AML-193 (cell line): Measurements from ENCODE around the gene TRIM6.
"Not testable (repeated sequence)": the region's sequence is repeated elsewhere in the genome, so short reads cannot be mapped to it uniquely, and the experiment has no call there.

Experiments used
- DNase-seq, 2 experiments: peaks; one replicate each; lab custom pipeline; 2025; lab: John Stamatoyannopoulos, UW

TRIM6 gene

DNA sequence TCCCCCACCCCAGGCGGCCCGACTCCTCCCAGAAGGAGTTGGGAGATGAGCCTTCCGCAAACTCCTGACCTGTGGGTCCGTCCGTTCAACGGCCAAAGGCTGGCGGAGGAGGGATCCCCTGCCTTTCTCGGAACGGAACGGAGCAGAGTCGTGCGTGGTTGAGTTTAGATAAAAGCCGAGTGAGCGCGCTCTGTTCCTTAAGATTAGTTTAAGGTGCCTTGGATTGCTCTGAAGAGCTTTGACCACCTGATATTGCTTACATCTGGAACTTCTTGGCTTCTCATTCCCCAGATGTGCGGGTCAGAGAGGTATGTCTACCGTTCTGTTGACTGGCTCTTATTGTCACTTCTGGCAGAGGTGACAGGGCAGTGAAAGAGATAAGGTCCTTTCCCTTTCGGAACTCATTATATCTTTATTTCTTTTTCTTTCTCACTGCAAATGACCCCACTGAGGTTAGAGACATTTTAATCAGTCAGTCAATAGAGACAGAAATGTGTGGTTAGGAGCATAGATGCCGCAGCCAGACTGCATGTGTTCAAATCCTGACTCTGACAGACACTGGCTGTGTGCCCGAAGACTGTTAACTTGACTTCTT is at the start of gene TRIM6:
TSS of gene TRIM6 (plus strand) at position 31 of the 595 bp plus-strand sequence. CDS start at position 292, 261 bp downstream.
- peak; percentile 51 to 55 for DNase-seq

- no peak for DNase-seq
These were observed 48.5 kb upstream of the TRIM6 start for GRCh38 chr11:5547982-5548381.

GRCh38 chr11:5548440-5548839 is 48.0 kb upstream of the TRIM6 start, which contains the start of gene OR52H1:
TSS of gene OR52H1 (minus strand) at chr11:5548540. CDS start at chr11:5545505, 3,035 bp downstream.
- no peak for DNase-seq

GRCh38 chr11:5550440-5551095 is 45.9 kb upstream of the TRIM6 start:
- DNase-seq: no peak

GRCh38 chr11:5553343-5553742 is 43.1 kb upstream of the TRIM6 start:
- peak; percentile 39 to 53 for DNase-seq

GRCh38 chr11:5556596-5557188 is 39.7 kb upstream of the TRIM6 start:
- no peak for DNase-seq

GRCh38 chr11:5557751-5558150 is 38.7 kb upstream of the TRIM6 start:
- DNase-seq: no peak

GRCh38 chr11:5564259-5565019 is 32.0 kb upstream of the TRIM6 start:
- peak; percentile 74 to 78 for DNase-seq

DNA sequence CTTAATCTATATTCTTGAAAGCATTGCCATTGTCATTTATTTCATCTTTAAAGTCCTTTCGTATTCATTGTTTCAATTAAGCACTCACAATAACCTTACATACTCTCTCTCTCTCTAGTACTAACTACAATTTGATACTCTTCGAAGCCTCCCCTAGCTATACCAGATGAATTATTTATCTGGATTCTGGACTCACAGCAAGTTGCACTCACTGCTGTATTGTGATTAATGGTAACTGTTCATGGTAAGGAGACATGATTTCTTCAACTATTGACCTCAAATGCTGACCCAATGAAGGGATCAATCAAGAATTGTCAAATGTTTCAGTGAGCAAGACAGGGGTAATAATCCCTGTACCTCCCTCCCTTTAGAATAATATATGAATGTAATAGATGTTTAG is 21.8 kb upstream of the TRIM6 start:
- DNase-seq: no peak

DNA sequence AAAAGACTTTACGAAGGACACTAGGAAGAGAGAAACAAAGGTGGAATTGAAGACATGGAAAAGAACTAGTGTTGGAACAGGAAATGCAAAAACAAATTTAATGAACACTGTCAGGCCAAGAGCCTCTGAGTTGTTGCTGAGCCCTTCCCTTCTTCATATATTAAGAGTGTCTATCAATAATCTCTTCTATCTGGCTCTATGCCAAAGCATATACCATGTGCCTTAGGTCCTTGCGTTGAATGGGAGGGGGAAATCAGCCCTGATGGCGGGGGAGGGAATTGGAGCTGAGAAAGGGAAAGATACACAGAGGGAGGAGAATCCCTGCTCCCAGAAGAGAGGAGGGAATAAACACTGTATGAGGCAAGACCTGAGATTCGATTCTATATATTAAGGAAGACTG is 21.3 kb upstream of the TRIM6 start:
- DNase-seq: no peak

DNA sequence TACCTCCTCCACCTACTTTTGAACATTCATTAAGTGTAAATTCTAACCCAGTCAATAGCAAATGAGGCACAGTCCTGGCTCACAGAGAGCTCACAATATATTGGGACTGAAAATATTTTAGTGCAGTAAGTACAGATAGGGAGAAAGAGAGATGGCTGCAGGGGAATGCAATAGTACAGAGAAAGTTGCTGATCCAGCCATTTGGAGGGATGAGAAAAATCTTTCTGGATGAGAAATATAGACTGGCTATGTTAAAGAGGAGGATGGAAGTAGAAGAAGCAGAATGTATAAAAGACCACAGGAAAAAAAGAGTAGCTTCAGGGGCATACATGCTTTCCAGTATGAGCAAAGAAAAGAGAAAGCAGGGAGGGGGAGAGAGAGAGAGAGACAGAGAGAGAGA is 19.3 kb upstream of the TRIM6 start:
- no peak for DNase-seq

DNA sequence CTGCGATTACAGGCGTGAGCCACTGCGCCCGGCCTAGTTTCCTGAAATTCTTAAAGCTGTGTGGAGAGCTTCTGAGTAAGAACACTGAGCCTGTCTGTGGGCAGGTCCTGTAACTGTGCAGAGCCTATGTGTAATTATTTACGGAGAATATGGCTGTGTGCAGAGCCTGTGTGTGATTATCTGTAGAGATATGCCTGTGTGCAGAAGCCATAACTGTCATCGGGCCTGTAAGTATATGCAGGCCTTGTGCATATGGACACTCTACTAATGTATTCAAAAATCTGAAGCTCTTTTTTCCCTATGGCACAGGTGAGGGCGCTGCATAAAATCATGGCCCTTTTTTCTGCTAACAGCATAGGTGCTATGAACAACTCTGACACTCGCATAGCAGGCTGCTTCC is 15.9 kb upstream of the TRIM6 start, which contains the start of gene OR52B6:
TSS of gene OR52B6 (plus strand) at position 301 of the 400 bp plus-strand sequence. CDS start at position 301, 0 bp downstream.
- no peak for DNase-seq

- DNase-seq: no peak
These were observed 15.4 kb upstream of the TRIM6 start for GRCh38 chr11:5581014-5581413.

DNA sequence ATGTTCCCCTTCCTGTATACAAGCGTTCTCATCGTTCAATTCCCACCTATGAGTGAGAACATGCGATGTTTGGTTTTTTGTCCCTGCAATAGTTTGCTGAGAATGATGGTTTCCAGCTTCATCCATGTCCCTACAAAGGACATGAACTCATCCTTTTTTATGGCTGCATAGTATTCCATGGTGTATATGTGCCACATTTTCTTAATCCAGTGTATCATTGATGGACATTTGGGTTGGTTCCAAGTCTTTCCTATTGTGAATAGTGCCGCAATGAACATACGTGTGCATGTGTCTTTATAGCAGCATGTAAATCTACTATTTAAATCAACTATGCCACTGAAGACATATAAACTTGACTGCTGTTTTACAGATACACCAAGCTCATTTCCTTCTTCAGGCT is 12.0 kb upstream of the TRIM6 start:
- DNase-seq: not testable (repeated sequence)

DNA sequence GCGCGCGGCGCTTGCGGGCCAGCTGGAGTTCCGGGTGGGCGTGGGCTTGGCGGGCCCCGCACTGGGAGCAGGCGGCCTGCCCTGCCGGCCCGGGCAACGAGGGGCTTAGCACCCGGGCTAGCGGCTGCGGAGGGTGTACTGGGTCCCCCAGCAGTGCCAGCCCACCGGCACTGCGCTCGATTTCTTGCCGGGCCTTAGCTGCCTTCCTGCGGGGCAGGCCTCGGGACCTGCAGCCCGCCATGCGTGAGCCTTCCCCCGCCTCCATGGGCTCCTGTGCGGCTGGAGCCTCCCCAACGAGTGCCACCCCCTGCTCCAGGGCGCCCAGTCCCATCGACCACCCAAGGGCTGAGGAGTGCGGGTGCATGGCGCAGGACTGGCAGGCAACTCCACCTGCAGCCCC is 6.5 kb upstream of the TRIM6 start:
- not testable (repeated sequence) for DNase-seq

- no peak for DNase-seq
These were observed 4.8 kb upstream of the TRIM6 start for GRCh38 chr11:5591613-5592012.

DNA sequence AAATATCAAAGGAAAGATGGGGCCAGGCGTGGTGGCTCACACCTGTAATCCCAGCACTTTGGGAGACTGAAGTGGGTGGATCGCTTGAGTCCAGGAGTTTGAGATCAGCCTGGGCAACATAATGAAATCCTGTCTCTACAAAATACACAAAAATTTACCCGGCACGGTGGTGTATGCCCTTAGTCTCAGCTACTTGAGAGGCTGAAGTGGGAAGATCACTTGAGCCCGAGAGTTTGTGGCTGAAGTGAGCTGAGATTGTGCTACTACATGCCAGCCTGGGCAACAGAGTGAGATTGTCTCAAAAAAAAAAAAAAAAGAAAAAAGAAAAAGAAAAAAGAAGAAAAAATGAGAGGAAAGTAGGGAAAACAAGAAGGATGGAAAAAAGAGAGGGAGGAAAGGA is 3.8 kb upstream of the TRIM6 start:
- no peak for DNase-seq

DNA sequence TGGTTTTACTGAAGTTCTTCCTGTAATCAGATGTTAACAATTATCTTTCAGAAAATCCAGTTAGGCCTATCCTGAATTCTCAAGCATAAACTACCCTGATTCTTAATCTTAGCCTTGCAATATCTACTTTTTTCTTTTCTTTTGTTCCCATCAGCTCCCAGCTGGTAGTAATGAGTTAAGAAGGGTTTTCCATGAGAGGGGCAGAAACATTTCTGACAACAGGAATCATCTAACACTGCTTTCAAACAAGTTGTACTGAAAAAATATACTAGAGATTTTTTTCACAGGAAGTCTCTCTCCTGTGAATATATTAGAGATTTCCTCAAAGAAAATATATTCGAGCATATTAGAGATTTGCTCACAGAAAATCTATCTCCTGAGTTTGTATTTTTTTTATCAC is 3.3 kb upstream of the TRIM6 start:
- DNase-seq: no peak

GRCh38 chr11:5597953-5598352 is 1.5 kb downstream of the TRIM6 start:
- DNase-seq: no peak

DNA sequence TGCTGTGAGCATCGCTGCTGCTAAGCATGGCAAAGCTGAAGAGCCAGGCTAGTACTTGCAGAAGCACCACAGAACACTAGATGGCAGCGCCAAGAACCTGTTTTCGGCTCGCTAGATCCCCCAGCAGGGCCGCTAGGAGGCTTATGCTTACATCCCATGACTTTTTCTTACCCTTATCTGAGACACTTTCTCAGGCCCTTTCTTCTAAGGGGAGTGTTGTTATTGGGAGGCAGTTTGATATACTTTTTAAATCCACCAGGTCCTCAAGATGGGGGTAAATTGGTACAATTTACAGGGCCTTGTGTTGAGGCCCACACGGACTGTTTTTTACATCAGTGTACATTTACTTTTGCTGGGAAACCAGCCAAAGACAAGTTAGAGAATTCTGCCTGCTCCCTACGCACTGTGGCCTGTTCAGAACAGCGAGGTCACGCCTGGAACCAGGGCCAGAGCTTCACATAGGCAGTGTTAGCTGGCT is 4.0 kb downstream of the TRIM6 start:
- DNase-seq: peak; percentile 83 to 91

- DNase-seq: not testable (repeated sequence)
These were observed 6.4 kb downstream of the TRIM6 start for GRCh38 chr11:5602791-5603190.

- no peak for DNase-seq
These were observed 6.9 kb downstream of the TRIM6 start for GRCh38 chr11:5603326-5603725.
